ENCODE data around the gene CDK2AP2.
A peak's percentile ranks its signal among the peaks of the same experiment; 100 is the strongest.
"Not testable (repeated sequence)": the region's sequence is repeated elsewhere in the genome, so short reads cannot be mapped to it uniquely, and the experiment has no call there.

Gene CDK2AP2

GRCh38 chr11:67517784-67518552 lies 10.0 kb upstream of the CDK2AP2 start:
- TF ChIP-seq CTCF (IDR thresholded peaks at IDR 0.05; ENCODE audit: low read depth, low read length) (no peak), MYC (IDR thresholded peaks at IDR 0.05; ENCODE audit: low read depth, low read length) (no peak), MAX (IDR thresholded peaks at IDR 0.05; ENCODE audit: low read depth, low read length) (no peak), POLR2A (IDR thresholded peaks at IDR 0.05; ENCODE audit: extremely low read depth, insufficient read length) (no peak)
- no peak overlapping the region for H3K4me3 ChIP-seq (ENCODE audit: low read depth, low read length)
- no peak for DNase-seq (ENCODE audit: low read depth)

GRCh38 chr11:67516806-67517205 lies 8.8 kb upstream of the CDK2AP2 start:
- no peak overlapping the region for H3K4me3 ChIP-seq (ENCODE audit: low read depth, low read length)
- TF ChIP-seq CTCF (IDR thresholded peaks at IDR 0.05; ENCODE audit: low read depth, low read length): no peak
- TF ChIP-seq MAX (IDR thresholded peaks at IDR 0.05; ENCODE audit: low read depth, low read length): no peak
- TF ChIP-seq POLR2A (IDR thresholded peaks at IDR 0.05; ENCODE audit: extremely low read depth, insufficient read length): no peak
- no peak for TF ChIP-seq MYC (IDR thresholded peaks at IDR 0.05; ENCODE audit: low read depth, low read length)
- no peak for DNase-seq (ENCODE audit: low read depth)

GRCh38 chr11:67514116-67514515 lies 6.2 kb upstream of the CDK2AP2 start:
- TF ChIP-seq MAX (IDR thresholded peaks at IDR 0.05; ENCODE audit: low read depth, low read length) (no peak), CTCF (IDR thresholded peaks at IDR 0.05; ENCODE audit: low read depth, low read length) (no peak), POLR2A (IDR thresholded peaks at IDR 0.05; ENCODE audit: extremely low read depth, insufficient read length) (no peak), MYC (IDR thresholded peaks at IDR 0.05; ENCODE audit: low read depth, low read length) (no peak)
- DNase-seq (ENCODE audit: low read depth): no peak
- H3K4me3 ChIP-seq (ENCODE audit: low read depth, low read length): no peak overlapping the region

- not testable (repeated sequence) for DNase-seq (ENCODE audit: low read depth); H3K4me3 ChIP-seq (ENCODE audit: low read depth, low read length)
These were observed 3.6 kb upstream of the CDK2AP2 start for GRCh38 chr11:67511558-67511957.

- no peak for TF ChIP-seq CTCF (IDR thresholded peaks at IDR 0.05; ENCODE audit: low read depth, low read length)
- TF ChIP-seq MYC (IDR thresholded peaks at IDR 0.05; ENCODE audit: low read depth, low read length): no peak
- no peak for TF ChIP-seq MAX (IDR thresholded peaks at IDR 0.05; ENCODE audit: low read depth, low read length)
- TF ChIP-seq POLR2A (IDR thresholded peaks at IDR 0.05; ENCODE audit: extremely low read depth, insufficient read length): no peak
- no peak for DNase-seq (ENCODE audit: low read depth)
- H3K4me3 ChIP-seq (ENCODE audit: low read depth, low read length): no peak overlapping the region
These were observed 2.0 kb upstream of the CDK2AP2 start for GRCh38 chr11:67510023-67510345.

GRCh38 chr11:67508486-67509121 lies 642 bp upstream of the CDK2AP2 start:
- TF ChIP-seq POLR2A (IDR thresholded peaks at IDR 0.05; ENCODE audit: extremely low read depth, insufficient read length): peak; percentile 40
- no peak for TF ChIP-seq CTCF (IDR thresholded peaks at IDR 0.05; ENCODE audit: low read depth, low read length)
- TF ChIP-seq MYC (IDR thresholded peaks at IDR 0.05; ENCODE audit: low read depth, low read length): 0 out of 2 replicates have a peak, but pooled peaks have one; percentile 40
- peak; percentile 90 for TF ChIP-seq MAX (IDR thresholded peaks at IDR 0.05; ENCODE audit: low read depth, low read length)
- H3K4me3 ChIP-seq (ENCODE audit: low read depth, low read length): peak overlapping the region; percentile 72
- peak; percentile 96 for DNase-seq (ENCODE audit: low read depth)
